ENCODE results near the gene TVP23A. TPM values are rescaled to one million over a fixed set of nuclear protein-coding genes. Genes with fewer than 3 reads are reported as not detected.

Gene TVP23A
- total RNA-seq, 1 experiment from 2014 or later, result 3.1 TPM

DNA sequence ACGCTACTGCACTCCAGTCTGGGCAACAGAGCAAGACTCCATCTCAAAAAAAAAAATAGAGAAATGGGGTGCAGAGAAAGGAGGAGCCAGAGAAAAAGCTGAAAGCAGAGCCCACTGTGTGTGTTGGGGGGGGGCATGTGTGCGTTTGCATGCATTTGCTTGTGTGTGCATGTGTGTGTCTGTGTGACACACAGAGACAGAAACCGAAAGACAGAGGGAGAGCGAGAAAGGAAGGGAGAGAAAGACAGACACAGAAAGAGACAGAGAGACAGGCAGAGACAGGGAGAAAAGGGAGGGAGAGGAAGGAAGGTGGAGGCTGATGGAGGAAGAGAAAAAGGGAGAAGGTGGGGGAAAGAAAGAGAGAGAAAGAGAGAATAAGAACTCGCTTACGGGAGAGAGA is 48.6 kb upstream of the TVP23A start:
- Histone ChIP-seq H3K18ac (ENCODE audit: insufficient read length, low read depth, low read length) (no peak overlapping the region), H3K9ac (ENCODE audit: extremely low read depth, insufficient read length, low read length) (no peak overlapping the region), H2AFZ (ENCODE audit: low read length) (no peak overlapping the region), H3K14ac (ENCODE audit: insufficient read depth, low read length) (no peak overlapping the region), H3K27ac (ENCODE audit: insufficient read length, low read depth, low read length) (no peak overlapping the region), H3K79me2 (ENCODE audit: insufficient read depth, low read length) (no peaks in the 10 kb centered on the region), H3K27me3 (ENCODE audit: insufficient read depth, low read length) (no peaks in the 10 kb centered on the region), H3K4ac (ENCODE audit: low read depth, low read length) (no peak overlapping the region), H3T11ph (ENCODE audit: low read length) (no peak overlapping the region), H3K79me1 (ENCODE audit: insufficient read depth, low read depth, low read length, poor library complexity, severe bottlenecking) (no peaks in the 10 kb centered on the region), H3K23me2 (ENCODE audit: insufficient read length, low read depth, low read length, poor library complexity, severe bottlenecking) (no peaks in the 10 kb centered on the region), H3K4me1 (ENCODE audit: insufficient read depth, low read length) (no peaks in the 10 kb centered on the region; the same call in 1 of the 2 replicates), H3K56ac (ENCODE audit: insufficient read length, low read depth, low read length) (no peak overlapping the region), H4K20me1 (ENCODE audit: control insufficient read depth, insufficient read depth, insufficient read length) (no peaks in the 10 kb centered on the region), H2BK5ac (ENCODE audit: insufficient read length, low read length) (no peak overlapping the region), H2BK120ac (ENCODE audit: low read depth, low read length, poor library complexity, severe bottlenecking) (no peak overlapping the region), H2AK5ac (ENCODE audit: insufficient read length, low read length) (no peak overlapping the region), H3K23ac (ENCODE audit: insufficient read length, low read depth, low read length) (no peak overlapping the region), H4K91ac (ENCODE audit: insufficient read length, low read depth, low read length) (no peak overlapping the region), H4K8ac (replicated peaks; ENCODE audit: insufficient read length, low read depth, low read length) (no peak overlapping the region), H4K5ac (ENCODE audit: insufficient read length, low read depth, low read length) (no peak overlapping the region), H3K4me2 (ENCODE audit: insufficient read depth, insufficient read length, low read length) (no peak overlapping the region), H2BK12ac (ENCODE audit: insufficient read length, low read depth, low read length) (no peak overlapping the region), H3K9me3 (ENCODE audit: control insufficient read depth, low read depth, low read length) (no peaks in the 10 kb centered on the region), H2BK15ac (ENCODE audit: low read depth, low read length) (no peak overlapping the region), H2BK20ac (ENCODE audit: low read depth, low read length, poor library complexity, severe bottlenecking) (no peak overlapping the region)
- no peak for DNase-seq
- peaks cover 15 to 24% of the 10 kb centered on the region in 2 experiments for H3K4me1 Mint-ChIP-seq
- TF ChIP-seq, protein P1, sequence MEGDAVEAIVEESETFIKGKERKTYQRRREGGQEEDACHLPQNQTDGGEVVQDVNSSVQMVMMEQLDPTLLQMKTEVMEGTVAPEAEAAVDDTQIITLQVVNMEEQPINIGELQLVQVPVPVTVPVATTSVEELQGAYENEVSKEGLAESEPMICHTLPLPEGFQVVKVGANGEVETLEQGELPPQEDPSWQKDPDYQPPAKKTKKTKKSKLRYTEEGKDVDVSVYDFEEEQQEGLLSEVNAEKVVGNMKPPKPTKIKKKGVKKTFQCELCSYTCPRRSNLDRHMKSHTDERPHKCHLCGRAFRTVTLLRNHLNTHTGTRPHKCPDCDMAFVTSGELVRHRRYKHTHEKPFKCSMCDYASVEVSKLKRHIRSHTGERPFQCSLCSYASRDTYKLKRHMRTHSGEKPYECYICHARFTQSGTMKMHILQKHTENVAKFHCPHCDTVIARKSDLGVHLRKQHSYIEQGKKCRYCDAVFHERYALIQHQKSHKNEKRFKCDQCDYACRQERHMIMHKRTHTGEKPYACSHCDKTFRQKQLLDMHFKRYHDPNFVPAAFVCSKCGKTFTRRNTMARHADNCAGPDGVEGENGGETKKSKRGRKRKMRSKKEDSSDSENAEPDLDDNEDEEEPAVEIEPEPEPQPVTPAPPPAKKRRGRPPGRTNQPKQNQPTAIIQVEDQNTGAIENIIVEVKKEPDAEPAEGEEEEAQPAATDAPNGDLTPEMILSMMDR (conservative IDR thresholded peaks at IDR 0.05), result no peak
- no peaks in the 10 kb centered on the region for H3K9me3 Mint-ChIP-seq
- no CpG with 5 or more reads among the region's 6 CpGs for WGBS (ENCODE audit: extremely low coverage, insufficient read length, low lambda C conversion rate)
- no peak overlapping the region for H3K27ac Mint-ChIP-seq
- peaks cover 11% of the 10 kb centered on the region for H3K27me3 Mint-ChIP-seq (ENCODE audit: low read depth)
- H3K36me3 Mint-ChIP-seq (ENCODE audit: insufficient read depth in 1 of 3, low read depth in 3 of 3), result no peaks in the 10 kb centered on the region
- no peak overlapping the region for H3K4me3 Mint-ChIP-seq
